IMR-90 (cell line): Measurements from ENCODE around the gene NXPH1. TPM values are rescaled to one million over a fixed set of nuclear protein-coding genes. Genes with fewer than 3 reads are reported as not detected.

Experiments used
- ATAC-seq: fragments of 200-7000 bp; cut with Tn5 transposase; 2 replicates; pipeline ENCODE4 v1.9.1; 2020; ENCODE audit warnings: low read depth, mild to moderate bottlenecking, moderate library complexity
- BruUV-seq: library from RNA; stranded (reverse); fragments of 400-500 nt; replicated peaks from 2 replicates; lab custom pipeline; 2021; lab: Mats Ljungman, UMichigan
- CTCF ChIA-PET: fragments of 300-600 bp; formaldehyde crosslinking; extraction: SDS; loops from one replicate; lab custom pipeline; 2021; ENCODE audit warnings: antibody characterized with exemption; lab: Yijun Ruan, JAX
- POLR2A ChIA-PET: fragments of 300-600 bp; sonication (Branson Sonifier 250); formaldehyde crosslinking; loops from one replicate; lab custom pipeline; 2022; ENCODE audit warnings: antibody characterized with exemption; ENCODE audit not compliant: unreplicated experiment; lab: Charles Lee
- DNase-seq: peaks from one replicate; pipeline ENCODE4 v3.0.0; 2013
- H2AFZ ChIP-seq: replicated peaks from 2 replicates; pipeline ENCODE3; 2013; ENCODE audit warnings: low read length, mild to moderate bottlenecking; ENCODE audit not compliant: poor library complexity
- H2AK5ac ChIP-seq: 2 replicates; pipeline ENCODE4 v1.6.1; 2013; ENCODE audit warnings: low read depth, low read length, inconsistent platforms
- H2AK9ac ChIP-seq: replicated peaks from 2 replicates; pipeline ENCODE3; 2013; ENCODE audit warnings: mild to moderate bottlenecking, low read depth, low read length, moderate library complexity; ENCODE audit not compliant: poor library complexity
- H2BK120ac ChIP-seq: 2 replicates; pipeline ENCODE4 v1.6.1; 2013; ENCODE audit warnings: low read depth, low read length, inconsistent platforms
- H2BK15ac ChIP-seq: 3 replicates; pipeline ENCODE4 v1.6.1; 2013; ENCODE audit warnings: low read depth, low read length, inconsistent platforms
- H2BK20ac ChIP-seq: 2 replicates; pipeline ENCODE4 v1.6.1; 2013; ENCODE audit warnings: low read depth, mild to moderate bottlenecking, inconsistent platforms, low read length, moderate library complexity
- H2BK5ac ChIP-seq: 2 replicates; pipeline ENCODE4 v1.6.1; 2013; ENCODE audit warnings: mild to moderate bottlenecking, low read depth, low read length, inconsistent platforms; ENCODE audit not compliant: poor library complexity, severe bottlenecking
- H3K14ac ChIP-seq: replicated peaks from 2 replicates; pipeline ENCODE4 v1.6.1; 2013; ENCODE audit warnings: low read depth, low read length, inconsistent platforms
- H3K18ac ChIP-seq: 2 replicates; pipeline ENCODE4 v1.6.1; 2013; ENCODE audit warnings: low read depth, low read length, control low read depth
- H3K23ac ChIP-seq: 2 replicates; pipeline ENCODE4 v1.6.1; 2013; ENCODE audit warnings: low read depth, low read length, inconsistent platforms
- H3K27ac ChIP-seq: 2 replicates; pipeline ENCODE4 v1.5.1; 2013; ENCODE audit warnings: mild to moderate bottlenecking, control low read depth, low read length; ENCODE audit not compliant: insufficient read depth
- H3K27me3 ChIP-seq: 2 replicates; pipeline ENCODE4 v1.6.1; 2013; ENCODE audit warnings: low read length; ENCODE audit not compliant: control insufficient read depth, insufficient read depth
- H3K36me3 ChIP-seq: 2 replicates; pipeline ENCODE4 v1.6.1; 2013; ENCODE audit warnings: low read length, mixed read lengths; ENCODE audit not compliant: control insufficient read depth, insufficient read depth
- H3K4ac ChIP-seq: 2 replicates; pipeline ENCODE4 v1.6.1; 2013; ENCODE audit warnings: low read depth, low read length, inconsistent platforms
- H3K4me1 ChIP-seq: 2 replicates; pipeline ENCODE4 v1.6.1; 2013; ENCODE audit warnings: low read length, mixed read lengths; ENCODE audit not compliant: control insufficient read depth, insufficient read depth
- H3K4me2 ChIP-seq: 2 replicates; pipeline ENCODE4 v1.6.1; 2013; ENCODE audit warnings: low read depth, mild to moderate bottlenecking, control low read depth, low read length, moderate library complexity
- H3K4me3 ChIP-seq: 2 replicates; pipeline ENCODE4 v1.5.1; 2013; ENCODE audit warnings: low read depth, mild to moderate bottlenecking, control low read depth, low read length, moderate library complexity; ENCODE audit not compliant: insufficient read depth
- H3K56ac ChIP-seq: 2 replicates; pipeline ENCODE4 v1.6.1; 2013; ENCODE audit warnings: low read length, inconsistent platforms; ENCODE audit not compliant: insufficient read depth; ENCODE audit errors: extremely low read depth
- H3K79me1 ChIP-seq, 2 experiments: 2 replicates each; pipeline ENCODE4 v1.6.1; 2013; ENCODE audit warnings: low read length in 2 of 2, inconsistent platforms in 1 of 2, low read depth in 1 of 2
- H3K9ac ChIP-seq: 2 replicates; pipeline ENCODE4 v1.6.1; 2013; ENCODE audit warnings: low read depth, low read length, control low read depth
- H3K9me1 ChIP-seq: 2 replicates; pipeline ENCODE4 v1.6.1; 2013; ENCODE audit warnings: low read length, inconsistent platforms; ENCODE audit not compliant: insufficient read depth
- H3K9me3 ChIP-seq: 2 replicates; pipeline ENCODE4 v1.6.1; 2013; ENCODE audit warnings: low read length; ENCODE audit not compliant: control insufficient read depth, insufficient read depth
- H4K20me1 ChIP-seq: 2 replicates; pipeline ENCODE4 v1.6.1; 2013; ENCODE audit warnings: low read length, inconsistent platforms; ENCODE audit not compliant: insufficient read depth
- H4K5ac ChIP-seq: 2 replicates; pipeline ENCODE4 v1.6.1; 2013; ENCODE audit warnings: mild to moderate bottlenecking, low read depth, low read length, control low read depth
- H4K8ac ChIP-seq, 2 experiments: 2 replicates each; pipeline ENCODE4 v1.6.1; 2013; ENCODE audit warnings: low read depth in 2 of 2, low read length in 2 of 2, control low read depth in 1 of 2, inconsistent platforms in 1 of 2
- H4K91ac ChIP-seq: 2 replicates; pipeline ENCODE4 v1.6.1; 2013; ENCODE audit warnings: low read depth, low read length, inconsistent platforms; ENCODE audit not compliant: insufficient read depth
- CEBPB ChIP-seq: IDR thresholded peaks from 2 replicates; pipeline ENCODE4 v1.6.1; 2012; ENCODE audit warnings: low read depth, low read length, improper control_type of control experiment
- CHD1 ChIP-seq: IDR thresholded peaks from 2 replicates; pipeline ENCODE4 v1.6.1; 2012; ENCODE audit warnings: low read depth, low read length, improper control_type of control experiment
- MAFK ChIP-seq: IDR thresholded peaks from 2 replicates; pipeline ENCODE4 v1.6.1; 2012; ENCODE audit warnings: low read depth, low read length, improper control_type of control experiment
- MAZ ChIP-seq: IDR thresholded peaks from 2 replicates; pipeline ENCODE4 v1.6.1; 2012; ENCODE audit warnings: low read depth, mild to moderate bottlenecking, low read length, improper control_type of control experiment, moderate library complexity, borderline replicate concordance
- SMC3 ChIP-seq: fragments of 150-350 bp; IDR thresholded peaks from 2 replicates; pipeline ENCODE4 v1.6.1; 2016; ENCODE audit warnings: low read depth, mild to moderate bottlenecking, antibody characterized with exemption, low read length, moderate library complexity
- WGBS, 2 experiments: methylation state at CpG; one replicate each; pipeline versions ENCODE4 v1.1.5 to v1.1.7; 2013; ENCODE audit warnings: missing lambda C conversion rate in 2 of 2; ENCODE audit not compliant: insufficient read length in 1 of 2; ENCODE audit errors: extremely low coverage in 2 of 2; 5-methylcytosine and 5-hydroxymethylcytosine counted together
- dilution Hi-C: fragments of 300-500 bp; cut with HindIII; formaldehyde crosslinking; loops from one replicate; pipeline ENCODE4 v1.14.3; 2018; ENCODE audit warnings: low sequenced_read_pairs; ENCODE audit not compliant: unreplicated experiment
- in situ Hi-C: fragments of 300-500 bp; cut with MboI; formaldehyde crosslinking; loops from 3 replicates; pipeline ENCODE4 v1.14.3; 2019; ENCODE audit warnings: low sequenced_read_pairs, inconsistent platforms, mixed read lengths
- intact Hi-C: fragments of 100-400 bp; cut with micrococcal nuclease; formaldehyde crosslinking; loops from 2 replicates; pipeline ENCODE4 v1.10.0; 2022
- polyA plus RNA-seq, 3 experiments: library from polyadenylated mRNA; depleted of rRNA; stranded (reverse); fragments of >200 nt; gene quantifications; 2 replicates each; pipeline ENCODE4 v1.2.3, GENCODE V29; 2012; ENCODE audit warnings: low replicate concordance in 1 of 3
- total RNA-seq: library from RNA; depleted of rRNA; stranded (reverse); fragments of >200 nt; gene quantifications from 2 replicates; pipeline ENCODE4 v1.2.3, GENCODE V29; 2012
- TF ChIP-seq, protein P1 (sequence below): fragments of 150-350 bp; IDR thresholded peaks from 2 replicates; pipeline ENCODE4 v1.6.1; 2016; ENCODE audit warnings: low read depth, mild to moderate bottlenecking, low read length, moderate library complexity, borderline replicate concordance
- TF ChIP-seq, protein P2 (sequence below): fragments of 150-350 bp; IDR thresholded peaks from 2 replicates; pipeline ENCODE4 v1.6.1; 2017; ENCODE audit warnings: mild to moderate bottlenecking, antibody characterized with exemption, low read length, low read depth

NXPH1 gene
- total and polyA plus RNA-seq, 2 of the 4 experiments (the other 2 are of a cell fraction) = not detected

GRCh38 chr7:8507566-8507965 is 74.2 kb downstream of the NXPH1 start:
- no peaks in the 10 kb centered on the region for H3K4me1 ChIP-seq
- no peaks in the 10 kb centered on the region for H3K36me3 ChIP-seq
- H3K18ac ChIP-seq = no peak overlapping the region
- H2BK20ac ChIP-seq = no peak overlapping the region
- no peak overlapping the region for H3K4me2 ChIP-seq
- no peak overlapping the region for H2AK9ac ChIP-seq
- H2BK120ac ChIP-seq = no peak overlapping the region
- H2BK5ac ChIP-seq = no peak overlapping the region
- no peak overlapping the region for H3K14ac ChIP-seq
- intact Hi-C loops (no loop called here), in situ Hi-C loops (no loop called here), dilution Hi-C loops (no loop called here)
- H2BK15ac ChIP-seq = no peak overlapping the region
- no peak overlapping the region for H4K91ac ChIP-seq
- no peak overlapping the region for H3K27ac ChIP-seq
- no peak overlapping the region for H3K4ac ChIP-seq
- no peak overlapping the region for H3K9ac ChIP-seq
- POLR2A ChIA-PET = no interaction called here
- H3K4me3 ChIP-seq = no peak overlapping the region
- DNase-seq (no peak), ATAC-seq (no peak)
- no peak overlapping the region for H2AK5ac ChIP-seq
- no TSS peak for BruUV-seq
- no peak overlapping the region for H3K56ac ChIP-seq
- H3K79me1 ChIP-seq = no peaks in the 10 kb centered on the region
- CTCF ChIA-PET = no interaction called here
- no peaks in the 10 kb centered on the region for H3K27me3 ChIP-seq
- no peak overlapping the region for H4K5ac ChIP-seq
- no peaks in the 10 kb centered on the region for H3K9me1 ChIP-seq
- TF ChIP-seq MAFK (no peak), MAZ (no peak), CHD1 (no peak), SMC3 (no peak), CEBPB (no peak)
- TF ChIP-seq, protein P1, sequence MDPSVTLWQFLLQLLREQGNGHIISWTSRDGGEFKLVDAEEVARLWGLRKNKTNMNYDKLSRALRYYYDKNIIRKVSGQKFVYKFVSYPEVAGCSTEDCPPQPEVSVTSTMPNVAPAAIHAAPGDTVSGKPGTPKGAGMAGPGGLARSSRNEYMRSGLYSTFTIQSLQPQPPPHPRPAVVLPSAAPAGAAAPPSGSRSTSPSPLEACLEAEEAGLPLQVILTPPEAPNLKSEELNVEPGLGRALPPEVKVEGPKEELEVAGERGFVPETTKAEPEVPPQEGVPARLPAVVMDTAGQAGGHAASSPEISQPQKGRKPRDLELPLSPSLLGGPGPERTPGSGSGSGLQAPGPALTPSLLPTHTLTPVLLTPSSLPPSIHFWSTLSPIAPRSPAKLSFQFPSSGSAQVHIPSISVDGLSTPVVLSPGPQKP = no peak
- TF ChIP-seq, protein P2, sequence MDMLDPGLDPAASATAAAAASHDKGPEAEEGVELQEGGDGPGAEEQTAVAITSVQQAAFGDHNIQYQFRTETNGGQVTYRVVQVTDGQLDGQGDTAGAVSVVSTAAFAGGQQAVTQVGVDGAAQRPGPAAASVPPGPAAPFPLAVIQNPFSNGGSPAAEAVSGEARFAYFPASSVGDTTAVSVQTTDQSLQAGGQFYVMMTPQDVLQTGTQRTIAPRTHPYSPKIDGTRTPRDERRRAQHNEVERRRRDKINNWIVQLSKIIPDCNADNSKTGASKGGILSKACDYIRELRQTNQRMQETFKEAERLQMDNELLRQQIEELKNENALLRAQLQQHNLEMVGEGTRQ = no peak
- no CpG with 5 or more reads among the region's 2 CpGs for WGBS, 2 experiments
- H4K8ac ChIP-seq = no peak overlapping the region
- no peaks in the 10 kb centered on the region for H4K20me1 ChIP-seq
- peaks cover 12% of the 10 kb centered on the region for H3K9me3 ChIP-seq
- no peak overlapping the region for H2AFZ ChIP-seq
- H3K23ac ChIP-seq = no peak overlapping the region
